SK-N-MC (cell line): ENCODE data around the gene SETD1A.

Experiments
- DNase-seq: peaks from one replicate; pipeline ENCODE4 v3.0.0-alpha.2; 2011; ENCODE audit warnings: low read depth, low spot score
- H3K27ac ChIP-seq: fragments of 200-600 bp; sonication (generic); 2 replicates; pipeline ENCODE4 v1.5.1; 2016; ENCODE audit warnings: mixed run types
- H3K36me3 ChIP-seq: fragments of 200-600 bp; sonication (generic); 2 replicates; pipeline ENCODE4 v1.6.1; 2017; ENCODE audit warnings: antibody characterized with exemption, low read length, mixed read lengths; ENCODE audit not compliant: insufficient read depth
- H3K4me3 ChIP-seq: fragments of 200-600 bp; sonication (generic); 2 replicates; pipeline ENCODE4 v1.5.1; 2016
- H3K9ac ChIP-seq: fragments of 200-600 bp; sonication (generic); 2 replicates; pipeline ENCODE4 v1.8.0; 2017; ENCODE audit warnings: mixed run types, mixed read lengths; ENCODE audit not compliant: insufficient read length
- H3K9me3 ChIP-seq: fragments of 200-600 bp; sonication (generic); 2 replicates; pipeline ENCODE4 v1.6.1; 2017; ENCODE audit warnings: low read depth, mild to moderate bottlenecking, antibody characterized with exemption, low read length, moderate library complexity, mixed read lengths
- EZH2 ChIP-seq: fragments of 200-600 bp; sonication (generic); IDR thresholded peaks from one replicate; pipeline ENCODE4 v1.6.1; 2017; ENCODE audit warnings: antibody characterized with exemption
- FOXP2 ChIP-seq: optimal IDR thresholded peaks from 2 replicates; pipeline ENCODE3; 2011; ENCODE audit warnings: mild to moderate bottlenecking, moderate library complexity; ENCODE audit not compliant: insufficient read depth; ENCODE audit errors: extremely low read length, control extremely low read depth
- POLR2AphosphoS5 ChIP-seq: IDR thresholded peaks from 2 replicates; pipeline ENCODE4 v1.6.1; 2012; ENCODE audit warnings: mild to moderate bottlenecking, low read depth, low read length, borderline replicate concordance

SETD1A gene

DNA sequence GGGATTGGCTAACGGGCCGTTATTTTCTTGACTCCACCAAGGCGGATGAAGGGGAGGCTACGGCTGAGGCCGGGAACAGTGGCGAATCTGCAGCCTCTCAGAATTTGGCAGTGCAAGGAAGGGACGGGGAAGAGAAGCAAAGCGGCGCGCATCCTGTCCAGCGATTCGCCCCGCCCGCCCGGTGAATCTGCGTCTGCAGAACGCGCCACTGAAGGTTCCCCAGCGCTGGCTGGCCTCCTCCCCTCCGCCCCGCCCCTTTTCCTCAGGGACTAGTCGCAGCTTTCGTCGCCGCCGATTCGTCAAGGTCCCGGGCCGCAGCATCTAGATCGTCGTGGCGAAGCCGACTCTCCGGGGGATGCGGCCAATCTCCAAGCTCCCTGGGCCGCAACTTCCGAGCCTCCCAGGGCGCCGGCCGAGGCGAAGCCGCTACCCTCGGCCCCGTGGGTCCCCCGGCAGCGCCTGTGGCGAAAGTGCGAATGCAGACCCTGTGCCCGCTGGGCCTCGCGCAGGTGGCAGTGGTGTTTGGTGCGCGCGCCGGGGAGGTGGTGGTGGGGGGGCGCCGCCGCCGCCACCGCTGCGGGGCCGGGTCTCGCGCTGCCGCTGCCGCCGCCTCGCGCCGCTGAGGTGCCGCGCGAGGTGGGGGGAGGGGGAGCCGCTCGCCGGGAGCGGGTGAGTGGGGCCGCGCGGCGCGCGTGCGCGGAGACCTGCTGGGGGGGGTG, at the start of gene SETD1A:
Gene SETD1A (plus strand): TSS at position 299 of the 719 bp plus-strand sequence. CDS start 978 bp downstream, outside the sequence.
- Histone ChIP-seq H3K36me3 (peaks cover 39% of the 10 kb centered on the region), H3K9me3 (no peaks in the 10 kb centered on the region), H3K27ac (peak within 1 kb of the TSS; percentile 100), H3K9ac (peak within 1 kb of the TSS; percentile 100), H3K4me3 (peak within 1 kb of the TSS; percentile 97)
- TF ChIP-seq FOXP2: no peak
- peak; percentile 19; the same call in 1 of the 2 replicates for TF ChIP-seq POLR2AphosphoS5
- peak; percentile 69 for DNase-seq

DNA sequence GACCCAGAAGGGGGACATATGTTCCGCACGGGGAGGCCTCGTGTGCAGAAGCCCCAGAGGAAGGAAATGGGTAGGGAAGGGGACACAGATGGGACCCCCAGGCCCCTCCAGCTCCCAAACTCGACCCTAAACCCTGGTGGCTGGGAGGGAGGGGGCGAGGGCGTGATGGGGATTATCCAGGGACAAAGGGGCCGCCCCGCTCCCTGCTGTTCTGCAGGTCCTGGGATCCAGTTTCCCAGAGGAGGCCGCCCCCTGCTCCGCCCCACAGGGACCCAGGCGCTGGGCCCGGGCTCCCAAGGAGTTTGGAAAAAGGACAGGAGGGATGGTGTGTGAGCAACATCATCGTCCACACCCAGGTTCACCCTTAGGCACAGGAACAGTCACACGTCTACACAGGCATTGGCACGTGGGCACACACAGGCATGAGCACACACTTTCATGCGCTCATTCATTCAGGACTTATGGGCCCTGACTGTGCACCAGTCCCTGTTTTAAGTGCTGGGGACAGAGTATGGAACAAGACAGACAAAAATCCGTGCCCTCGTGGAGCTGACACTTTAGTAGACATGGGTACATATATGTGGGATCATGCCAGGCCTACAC, 47.0 kb upstream of the SETD1A start:
- H3K9me3 ChIP-seq: no peaks in the 10 kb centered on the region
- no peak overlapping the region for H3K4me3 ChIP-seq
- H3K27ac ChIP-seq: no peak overlapping the region
- TF ChIP-seq POLR2AphosphoS5: no peak
- no peak for TF ChIP-seq EZH2
- no peak for TF ChIP-seq FOXP2
- H3K9ac ChIP-seq: no peak overlapping the region
- no peak for DNase-seq
- H3K36me3 ChIP-seq: no peaks in the 10 kb centered on the region

DNA sequence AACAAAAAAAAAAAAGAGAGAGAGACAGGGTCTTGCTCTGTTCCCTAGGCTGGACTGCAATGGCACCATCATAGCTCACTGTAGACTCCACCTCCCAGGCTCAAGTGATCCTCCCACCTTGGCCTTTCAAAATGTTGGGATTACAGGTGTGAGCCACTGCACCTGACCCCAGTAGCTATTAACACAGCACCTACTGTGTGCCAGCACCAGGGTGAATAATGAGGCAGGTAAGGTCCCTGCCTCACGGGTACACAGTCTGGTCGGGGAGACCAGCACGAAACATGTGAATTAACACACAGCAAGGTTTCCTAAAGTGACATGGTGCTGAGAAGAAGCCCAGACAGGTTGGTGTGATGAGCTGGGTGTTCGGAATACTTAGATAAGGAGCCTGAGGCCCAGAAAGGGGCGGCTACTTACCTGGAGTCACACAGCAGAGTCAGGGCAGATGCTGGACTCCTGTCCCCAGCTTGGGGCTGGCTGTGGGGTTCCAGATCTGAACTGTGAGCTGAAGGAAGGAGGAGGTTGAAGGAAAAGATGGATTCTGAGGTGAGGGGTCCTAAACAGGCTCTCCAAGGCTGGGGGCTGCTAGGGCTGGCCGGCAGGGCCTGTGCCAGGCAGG, 44.7 kb upstream of the SETD1A start:
- TF ChIP-seq FOXP2 (no peak), EZH2 (no peak), POLR2AphosphoS5 (no peak)

DNA sequence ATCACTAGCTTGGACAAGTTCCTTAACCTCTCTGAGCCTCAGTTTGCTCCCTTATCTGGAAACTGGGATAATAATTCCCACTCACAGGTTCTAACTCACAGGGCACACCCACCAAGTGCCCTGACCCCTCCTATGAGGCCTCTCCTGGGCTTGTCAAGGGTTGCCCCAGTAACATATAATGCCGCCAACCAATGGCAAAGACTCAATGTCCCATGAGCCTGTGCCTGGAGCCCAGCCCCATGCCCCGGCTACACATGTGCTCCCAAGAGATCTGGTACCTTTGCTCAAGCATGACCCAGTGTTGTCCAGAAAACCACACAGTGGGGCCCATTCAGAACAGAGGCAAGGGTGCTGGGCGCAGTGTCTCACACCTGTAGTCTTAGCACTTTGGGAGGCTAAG, 42.7 kb upstream of the SETD1A start:
- H3K9me3 ChIP-seq: no peaks in the 10 kb centered on the region
- H3K9ac ChIP-seq: no peak overlapping the region
- H3K4me3 ChIP-seq: no peak overlapping the region
- TF ChIP-seq POLR2AphosphoS5 (no peak), FOXP2 (no peak), EZH2 (no peak)
- no peak for DNase-seq
- H3K27ac ChIP-seq: no peak overlapping the region
- H3K36me3 ChIP-seq: no peaks in the 10 kb centered on the region

More for the DNA sequence above, 44.7 kb upstream of the SETD1A start:
- Histone ChIP-seq H3K4me3 (no peak overlapping the region), H3K36me3 (no peaks in the 10 kb centered on the region), H3K27ac (no peak overlapping the region), H3K9ac (no peak overlapping the region), H3K9me3 (no peaks in the 10 kb centered on the region)
- no peak for DNase-seq

DNA sequence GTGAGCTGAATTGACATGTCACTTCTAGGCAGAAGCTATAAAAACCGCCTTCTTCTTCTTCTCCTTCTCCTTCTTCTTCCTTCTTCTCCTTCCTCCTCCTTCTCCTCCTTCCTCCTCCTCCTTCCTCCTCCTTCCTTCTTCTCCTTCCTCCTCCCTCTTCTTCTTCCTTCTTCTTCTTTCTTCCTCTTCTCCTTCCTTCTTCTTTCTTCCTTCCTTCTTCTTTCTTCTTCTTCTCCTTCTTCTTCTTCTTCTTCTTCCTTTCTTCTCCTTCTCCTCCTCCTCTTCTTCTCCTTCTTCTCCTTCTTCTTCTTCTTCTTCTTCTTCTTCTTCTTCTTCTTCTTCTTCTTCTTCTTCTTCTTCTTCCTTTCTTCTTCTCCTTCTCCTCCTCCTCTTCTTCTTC, 38.9 kb upstream of the SETD1A start:
- TF ChIP-seq FOXP2 (no peak), POLR2AphosphoS5 (no peak), EZH2 (no peak)
- no peaks in the 10 kb centered on the region for H3K9me3 ChIP-seq
- no peak for DNase-seq
- H3K27ac ChIP-seq: no peak overlapping the region
- H3K4me3 ChIP-seq: no peak overlapping the region
- no peak overlapping the region for H3K9ac ChIP-seq
- H3K36me3 ChIP-seq: no peaks in the 10 kb centered on the region

DNA sequence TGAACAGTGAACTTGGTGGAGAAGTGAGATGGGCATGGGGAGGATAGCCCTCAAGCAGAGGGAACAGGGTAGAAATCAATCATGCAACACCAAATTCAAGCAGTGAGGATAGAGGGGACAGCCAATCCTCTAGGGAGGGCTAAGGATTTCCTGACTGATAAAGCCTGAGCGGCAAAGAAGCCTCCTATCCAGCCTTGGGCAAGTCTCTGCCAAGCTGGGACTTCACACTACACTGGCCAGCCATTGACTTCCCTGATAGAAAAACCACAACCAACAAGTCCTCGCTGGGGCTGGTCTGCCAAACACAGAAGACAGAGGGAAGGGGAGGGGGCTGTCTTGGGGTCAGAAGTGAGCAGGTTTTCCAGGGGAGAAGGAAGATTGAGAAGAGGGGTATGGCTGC, 36.7 kb upstream of the SETD1A start:
- Histone ChIP-seq H3K9ac (no peak overlapping the region), H3K9me3 (no peaks in the 10 kb centered on the region), H3K27ac (no peak overlapping the region), H3K36me3 (no peaks in the 10 kb centered on the region), H3K4me3 (no peak overlapping the region)
- TF ChIP-seq POLR2AphosphoS5 (no peak), FOXP2 (no peak), EZH2 (no peak)
- no peak for DNase-seq

DNA sequence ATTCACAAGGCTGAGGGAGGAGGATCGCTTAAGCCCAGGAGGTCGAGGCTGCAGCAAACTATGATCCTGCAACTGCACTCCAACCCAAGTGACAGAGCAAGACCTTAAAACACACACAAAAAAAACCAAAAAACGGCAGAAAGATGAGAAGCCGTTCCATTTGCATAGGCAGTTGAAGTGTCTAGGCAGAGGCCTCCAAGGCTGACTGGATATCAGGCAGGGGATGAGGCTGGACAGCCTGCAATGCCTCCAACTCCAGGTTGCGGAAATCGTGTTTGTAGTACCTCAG, 36.2 kb upstream of the SETD1A start:
- H3K27ac ChIP-seq: no peak overlapping the region
- DNase-seq: no peak
- H3K9ac ChIP-seq: no peak overlapping the region
- peak overlapping the region; percentile 94 for H3K4me3 ChIP-seq
- H3K36me3 ChIP-seq: no peaks in the 10 kb centered on the region
- H3K9me3 ChIP-seq: no peaks in the 10 kb centered on the region
- TF ChIP-seq FOXP2 (no peak), POLR2AphosphoS5 (no peak), EZH2 (no peak)

DNA sequence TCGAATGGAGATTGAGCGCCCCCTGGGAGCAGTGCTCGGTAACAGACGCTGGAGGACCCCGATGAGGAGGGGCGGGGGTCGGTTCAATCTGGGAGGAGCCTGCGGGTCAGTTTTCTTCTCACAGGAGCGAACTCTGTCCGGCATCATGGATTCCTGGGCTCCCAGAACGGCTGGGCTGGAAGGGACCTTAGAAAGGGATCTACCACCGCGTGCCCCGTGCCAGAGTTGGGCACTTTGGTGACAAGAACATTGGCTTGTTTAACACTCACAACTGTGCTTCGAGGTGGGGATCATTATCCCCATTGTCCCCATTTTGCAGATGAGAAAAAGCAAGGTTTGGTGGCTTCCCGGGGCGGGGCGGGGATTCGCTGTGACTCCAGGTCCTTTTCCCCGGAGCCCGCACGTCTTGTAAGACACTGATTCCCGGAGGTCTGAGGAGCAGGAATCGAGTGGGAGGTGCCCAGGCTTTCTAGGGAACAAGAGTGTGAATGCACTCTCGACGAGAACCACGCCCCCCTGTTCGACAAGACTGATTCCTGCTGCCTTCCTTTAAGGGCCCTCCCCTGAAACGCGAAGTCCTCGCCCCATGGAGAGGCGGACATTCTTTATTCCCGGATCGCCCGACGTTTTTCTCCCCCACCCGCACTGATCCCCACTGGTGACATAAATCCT, 35.7 kb upstream of the SETD1A start:
- TF ChIP-seq POLR2AphosphoS5 (no peak), FOXP2 (no peak), EZH2 (no peak)
- no peaks in the 10 kb centered on the region for H3K9me3 ChIP-seq
- DNase-seq: peak; percentile 58
- H3K27ac ChIP-seq: peak overlapping the region; percentile 74; the same call in 1 of the 2 replicates
- peak overlapping the region; percentile 68 for H3K9ac ChIP-seq
- H3K36me3 ChIP-seq: no peaks in the 10 kb centered on the region
- H3K4me3 ChIP-seq: peak overlapping the region; percentile 94
